ENCODE results near the gene AGAP3.

DNA sequence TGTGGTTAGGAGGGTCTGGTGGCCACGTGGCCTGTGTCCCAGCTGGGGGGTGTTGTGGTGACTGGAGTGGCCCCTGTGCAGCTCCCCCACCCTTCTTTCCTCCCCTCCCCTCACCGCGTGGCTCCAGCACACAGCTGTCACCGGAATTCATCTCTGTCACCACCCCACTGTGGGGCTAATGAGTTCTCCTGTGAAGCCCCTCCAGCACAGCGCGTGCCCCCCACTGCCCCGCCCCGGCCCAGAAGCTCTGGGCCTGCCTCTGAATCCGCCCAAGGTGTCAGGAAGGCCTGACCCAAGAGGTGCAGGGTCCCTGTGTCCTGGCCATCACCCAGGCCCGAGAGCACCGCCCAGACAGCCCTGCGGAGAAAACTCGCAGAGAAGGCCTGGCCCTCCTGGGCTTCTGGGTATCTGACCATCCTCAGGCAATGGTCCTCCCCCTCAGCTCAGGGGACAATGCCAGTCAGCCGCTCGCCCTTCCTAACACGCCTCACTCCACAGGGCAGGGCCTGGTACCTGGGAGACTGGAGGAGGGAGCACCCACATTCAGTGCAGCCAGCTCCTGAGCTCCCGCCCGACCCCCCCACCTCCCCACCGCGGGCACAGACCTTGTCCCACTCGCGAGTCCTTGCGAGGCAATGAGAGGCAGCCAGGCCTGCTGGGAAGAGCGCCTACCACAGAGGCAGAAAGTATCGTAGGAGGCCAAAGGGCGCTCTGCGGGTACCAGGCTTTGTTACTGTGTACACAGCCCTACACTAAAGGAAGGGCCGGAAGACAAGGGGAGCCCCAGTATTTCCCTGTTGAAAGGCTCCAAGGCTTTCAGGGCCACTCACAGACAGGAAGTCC lies 43.1 kb downstream of the AGAP3 start:
- TF ChIP-seq GATA2 (IDR thresholded peaks at IDR 0.05; ENCODE audit: low read depth, low read length) (no peak), GATA3 (IDR thresholded peaks at IDR 0.05; ENCODE audit: low read depth, low read length) (no peak)
